ENCODE measurements around the gene RAB13.

Gene RAB13

GRCh38 chr1:153963030-153963849 lies 22.9 kb downstream of the RAB13 start, which contains the start of gene SLC39A1:
Gene SLC39A1 (minus strand): TSS chr1:153963537. CDS start chr1:153962715, 822 bp downstream.
- no peak for TF ChIP-seq NFIC (IDR thresholded peaks at IDR 0.05)
- TF ChIP-seq FOXM1 (IDR thresholded peaks at IDR 0.05; ENCODE audit: borderline replicate concordance, low read depth) = no peak
- no peak for TF ChIP-seq EGR1 (IDR thresholded peaks at IDR 0.05)
- TF ChIP-seq REST (IDR thresholded peaks at IDR 0.05; ENCODE audit: low read depth) = no peak
- peak; percentile 13; the same call in 1 of the 2 replicates for TF ChIP-seq YY1 (IDR thresholded peaks at IDR 0.05; ENCODE audit: low read depth)
- TF ChIP-seq CEBPB (IDR thresholded peaks at IDR 0.05) = no peak
- TF ChIP-seq TAF1 (IDR thresholded peaks at IDR 0.05; ENCODE audit: low read depth) = peak; percentile 83
- TF ChIP-seq RAD21 (IDR thresholded peaks at IDR 0.05; ENCODE audit: low read depth) = no peak
- TF ChIP-seq, protein P1, sequence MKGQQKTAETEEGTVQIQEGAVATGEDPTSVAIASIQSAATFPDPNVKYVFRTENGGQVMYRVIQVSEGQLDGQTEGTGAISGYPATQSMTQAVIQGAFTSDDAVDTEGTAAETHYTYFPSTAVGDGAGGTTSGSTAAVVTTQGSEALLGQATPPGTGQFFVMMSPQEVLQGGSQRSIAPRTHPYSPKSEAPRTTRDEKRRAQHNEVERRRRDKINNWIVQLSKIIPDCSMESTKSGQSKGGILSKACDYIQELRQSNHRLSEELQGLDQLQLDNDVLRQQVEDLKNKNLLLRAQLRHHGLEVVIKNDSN (IDR thresholded peaks at IDR 0.05) = no peak
- peak; percentile 66 for TF ChIP-seq CREB1 (IDR thresholded peaks at IDR 0.05; ENCODE audit: low read depth)
- TF ChIP-seq ZBTB7A (IDR thresholded peaks at IDR 0.05; ENCODE audit: low read depth) = peak; percentile 79
- TF ChIP-seq TEAD4 (IDR thresholded peaks at IDR 0.05) = no peak; the same call in 1 of the 2 replicates
- TF ChIP-seq MAX (IDR thresholded peaks at IDR 0.05) = peak; percentile 65
- TF ChIP-seq TCF12 (IDR thresholded peaks at IDR 0.05; ENCODE audit: low read depth) = no peak
- no peak for TF ChIP-seq EP300 (IDR thresholded peaks at IDR 0.05; ENCODE audit: borderline replicate concordance)

- no peak for TF ChIP-seq FOXM1 (IDR thresholded peaks at IDR 0.05; ENCODE audit: borderline replicate concordance, low read depth)
Observed at GRCh38 chr1:153962088-153963029, 23.8 kb downstream of the RAB13 start.

GRCh38 chr1:153961421-153961820 lies 24.7 kb downstream of the RAB13 start:
- no peak for TF ChIP-seq RAD21 (IDR thresholded peaks at IDR 0.05; ENCODE audit: low read depth)
- TF ChIP-seq TEAD4 (IDR thresholded peaks at IDR 0.05) = no peak
- TF ChIP-seq NFIC (IDR thresholded peaks at IDR 0.05) = no peak
- TF ChIP-seq ZBTB7A (IDR thresholded peaks at IDR 0.05; ENCODE audit: low read depth) = no peak

- TF ChIP-seq RAD21 (IDR thresholded peaks at IDR 0.05; ENCODE audit: low read depth) = no peak
- no peak for TF ChIP-seq TCF12 (IDR thresholded peaks at IDR 0.05; ENCODE audit: low read depth)
- TF ChIP-seq TAF1 (IDR thresholded peaks at IDR 0.05; ENCODE audit: low read depth) = no peak
- TF ChIP-seq FOXM1 (IDR thresholded peaks at IDR 0.05; ENCODE audit: borderline replicate concordance, low read depth) = no peak
- TF ChIP-seq TEAD4 (IDR thresholded peaks at IDR 0.05) = no peak
- TF ChIP-seq MAX (IDR thresholded peaks at IDR 0.05) = no peak
Observed at GRCh38 chr1:153960206-153960605, 25.9 kb downstream of the RAB13 start.

DNA sequence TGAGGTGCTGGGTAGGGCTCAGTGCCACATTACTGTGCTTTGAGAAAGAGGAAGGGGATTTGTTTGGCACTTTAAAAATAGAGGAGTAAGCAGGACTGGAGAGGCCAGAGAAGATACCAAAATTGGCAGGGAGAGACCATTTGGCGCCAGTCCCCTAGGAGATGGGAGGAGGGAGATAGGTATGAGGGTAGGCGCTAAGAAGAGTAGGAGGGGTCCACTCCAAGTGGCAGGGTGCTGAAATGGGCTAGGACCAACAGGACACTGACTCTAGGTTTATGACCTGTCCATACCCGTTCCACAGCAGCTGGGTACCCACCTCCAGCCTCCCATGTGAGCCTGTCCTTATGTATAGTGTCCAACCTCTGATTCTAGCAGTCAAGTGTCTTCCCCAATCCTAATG lies 26.7 kb downstream of the RAB13 start:
- TF ChIP-seq EGR1 (IDR thresholded peaks at IDR 0.05) (no peak), RAD21 (IDR thresholded peaks at IDR 0.05; ENCODE audit: low read depth) (no peak), TCF12 (IDR thresholded peaks at IDR 0.05; ENCODE audit: low read depth) (no peak), NFIC (IDR thresholded peaks at IDR 0.05) (no peak), CREB1 (IDR thresholded peaks at IDR 0.05; ENCODE audit: low read depth) (no peak), FOXM1 (IDR thresholded peaks at IDR 0.05; ENCODE audit: borderline replicate concordance, low read depth) (no peak), YY1 (IDR thresholded peaks at IDR 0.05; ENCODE audit: low read depth) (no peak), REST (IDR thresholded peaks at IDR 0.05; ENCODE audit: low read depth) (no peak), EP300 (IDR thresholded peaks at IDR 0.05; ENCODE audit: borderline replicate concordance) (no peak), TAF1 (IDR thresholded peaks at IDR 0.05; ENCODE audit: low read depth) (no peak), ZBTB7A (IDR thresholded peaks at IDR 0.05; ENCODE audit: low read depth) (no peak), MAX (IDR thresholded peaks at IDR 0.05) (no peak), CEBPB (IDR thresholded peaks at IDR 0.05) (no peak), TEAD4 (IDR thresholded peaks at IDR 0.05) (no peak)
- TF ChIP-seq, protein P1 (IDR thresholded peaks at IDR 0.05) = no peak
